ENCODE results near the gene GAB1. TPM values are rescaled to one million over a fixed set of nuclear protein-coding genes. Genes with fewer than 3 reads are reported as not detected.

The GAB1 gene
- total RNA-seq, 1 donor = 20.6 TPM

DNA sequence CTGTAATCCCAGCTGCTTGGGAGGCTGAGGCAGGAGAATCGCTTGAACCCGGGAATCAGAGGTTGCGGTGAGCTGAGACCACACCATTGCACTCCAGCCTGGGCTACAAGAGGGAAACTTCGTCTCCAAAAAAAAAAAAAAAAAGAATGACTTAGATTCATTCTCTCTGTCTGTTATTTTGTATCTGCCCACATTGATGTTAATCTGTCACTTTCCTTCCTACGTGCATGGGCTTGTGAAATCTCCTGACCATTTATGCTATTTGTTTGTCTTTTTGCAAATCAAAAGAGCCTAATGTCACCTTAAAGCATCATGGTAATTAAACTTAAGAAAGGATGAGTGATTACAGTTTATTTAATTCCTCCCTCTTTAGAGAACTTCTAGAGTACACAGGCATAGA lies 27.4 kb downstream of the GAB1 start:
- H3K27ac ChIP-seq (ENCODE audit: low read depth, low read length) = no peak overlapping the region
- TF ChIP-seq, protein P1, sequence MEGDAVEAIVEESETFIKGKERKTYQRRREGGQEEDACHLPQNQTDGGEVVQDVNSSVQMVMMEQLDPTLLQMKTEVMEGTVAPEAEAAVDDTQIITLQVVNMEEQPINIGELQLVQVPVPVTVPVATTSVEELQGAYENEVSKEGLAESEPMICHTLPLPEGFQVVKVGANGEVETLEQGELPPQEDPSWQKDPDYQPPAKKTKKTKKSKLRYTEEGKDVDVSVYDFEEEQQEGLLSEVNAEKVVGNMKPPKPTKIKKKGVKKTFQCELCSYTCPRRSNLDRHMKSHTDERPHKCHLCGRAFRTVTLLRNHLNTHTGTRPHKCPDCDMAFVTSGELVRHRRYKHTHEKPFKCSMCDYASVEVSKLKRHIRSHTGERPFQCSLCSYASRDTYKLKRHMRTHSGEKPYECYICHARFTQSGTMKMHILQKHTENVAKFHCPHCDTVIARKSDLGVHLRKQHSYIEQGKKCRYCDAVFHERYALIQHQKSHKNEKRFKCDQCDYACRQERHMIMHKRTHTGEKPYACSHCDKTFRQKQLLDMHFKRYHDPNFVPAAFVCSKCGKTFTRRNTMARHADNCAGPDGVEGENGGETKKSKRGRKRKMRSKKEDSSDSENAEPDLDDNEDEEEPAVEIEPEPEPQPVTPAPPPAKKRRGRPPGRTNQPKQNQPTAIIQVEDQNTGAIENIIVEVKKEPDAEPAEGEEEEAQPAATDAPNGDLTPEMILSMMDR (IDR thresholded peaks at IDR 0.05; ENCODE audit: extremely low read depth, low read depth, low read length) = no peak
- H3K4me1 ChIP-seq (ENCODE audit: insufficient read depth, low read length) = peaks cover 22% of the 10 kb centered on the region
- peaks cover 41% of the 10 kb centered on the region for H3K79me2 ChIP-seq (ENCODE audit: insufficient read depth, low read length)
- H3K4me2 ChIP-seq (ENCODE audit: insufficient read depth, low read length) = no peak overlapping the region
- no peak overlapping the region for H3K4me3 ChIP-seq (ENCODE audit: insufficient read depth, low read length)
- no peak overlapping the region for H2AFZ ChIP-seq (ENCODE audit: low read length)
- no peaks in the 10 kb centered on the region for H3K27me3 ChIP-seq (ENCODE audit: insufficient read depth, low read length)
- no peak for DNase-seq (ENCODE audit: insufficient read length, low spot score, missing footprints)
- H3K36me3 ChIP-seq (ENCODE audit: insufficient read depth, low read length) = no peaks in the 10 kb centered on the region
- no peaks in the 10 kb centered on the region for H3K9me3 ChIP-seq (ENCODE audit: low read depth, low read length)
- no peaks in the 10 kb centered on the region for H4K20me1 ChIP-seq (ENCODE audit: insufficient read depth, low read length)

DNA sequence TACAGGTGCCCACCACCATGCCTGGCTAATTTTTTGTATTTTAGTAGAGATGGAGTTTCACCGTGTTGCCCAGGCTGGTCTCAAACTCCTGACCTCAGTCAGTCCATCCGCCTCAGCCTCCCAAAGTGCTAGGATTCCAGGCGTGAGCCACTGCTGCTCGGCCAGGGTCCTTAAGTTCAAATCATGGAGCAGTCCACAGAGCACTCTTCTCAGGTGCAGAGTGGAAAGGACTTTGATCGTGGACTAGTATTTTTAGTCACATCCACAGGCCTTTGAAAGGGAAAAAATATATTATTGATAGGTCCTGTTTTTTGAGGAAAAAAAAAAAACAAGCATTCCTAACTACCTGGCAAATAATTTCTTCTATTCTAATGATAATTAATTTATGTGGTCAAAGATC lies 31.2 kb downstream of the GAB1 start:
- H3K27ac ChIP-seq (ENCODE audit: low read depth, low read length) = no peak overlapping the region
- no peaks in the 10 kb centered on the region for H3K9me3 ChIP-seq (ENCODE audit: low read depth, low read length)
- H4K20me1 ChIP-seq (ENCODE audit: insufficient read depth, low read length) = peaks cover 4% of the 10 kb centered on the region
- H3K27me3 ChIP-seq (ENCODE audit: insufficient read depth, low read length) = no peaks in the 10 kb centered on the region
- H3K79me2 ChIP-seq (ENCODE audit: insufficient read depth, low read length) = peaks cover 38% of the 10 kb centered on the region
- TF ChIP-seq, protein P1 (IDR thresholded peaks at IDR 0.05; ENCODE audit: extremely low read depth, low read depth, low read length) = no peak
- no peak for DNase-seq (ENCODE audit: insufficient read length, low spot score, missing footprints)
- H3K36me3 ChIP-seq (ENCODE audit: insufficient read depth, low read length) = no peaks in the 10 kb centered on the region
- H3K4me2 ChIP-seq (ENCODE audit: insufficient read depth, low read length) = no peak overlapping the region
- H3K4me1 ChIP-seq (ENCODE audit: insufficient read depth, low read length) = peaks cover 6% of the 10 kb centered on the region
- H3K4me3 ChIP-seq (ENCODE audit: insufficient read depth, low read length) = no peak overlapping the region
- H2AFZ ChIP-seq (ENCODE audit: low read length) = no peak overlapping the region

DNA sequence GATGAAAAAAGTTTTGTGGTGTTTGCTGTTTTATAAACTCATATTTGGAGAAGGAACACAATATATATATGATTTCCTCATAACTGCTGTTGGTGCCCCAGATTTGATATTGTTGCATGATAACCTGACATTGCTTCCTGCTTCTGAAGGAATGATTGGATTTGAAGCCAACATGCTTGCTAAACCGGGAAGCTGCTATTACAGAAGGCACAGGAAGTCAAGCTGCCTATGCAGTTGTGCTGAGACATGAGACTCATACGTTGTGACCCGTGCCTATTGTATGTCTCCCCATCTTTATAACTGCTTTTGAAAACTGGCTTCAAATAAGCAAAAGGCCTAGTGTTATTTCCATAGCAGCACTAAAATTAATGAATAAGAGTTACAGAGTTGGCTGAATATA lies 32.9 kb downstream of the GAB1 start:
- peaks cover 4% of the 10 kb centered on the region for H4K20me1 ChIP-seq (ENCODE audit: insufficient read depth, low read length)
- H2AFZ ChIP-seq (ENCODE audit: low read length) = no peak overlapping the region
- no peak overlapping the region for H3K4me3 ChIP-seq (ENCODE audit: insufficient read depth, low read length)
- no peak overlapping the region for H3K27ac ChIP-seq (ENCODE audit: low read depth, low read length)
- peaks cover 8% of the 10 kb centered on the region for H3K4me1 ChIP-seq (ENCODE audit: insufficient read depth, low read length)
- no peaks in the 10 kb centered on the region for H3K36me3 ChIP-seq (ENCODE audit: insufficient read depth, low read length)
- peaks cover 34% of the 10 kb centered on the region for H3K79me2 ChIP-seq (ENCODE audit: insufficient read depth, low read length)
- DNase-seq (ENCODE audit: insufficient read length, low spot score, missing footprints) = no peak
- no peaks in the 10 kb centered on the region for H3K9me3 ChIP-seq (ENCODE audit: low read depth, low read length)
- H3K4me2 ChIP-seq (ENCODE audit: insufficient read depth, low read length) = no peak overlapping the region
- no peaks in the 10 kb centered on the region for H3K27me3 ChIP-seq (ENCODE audit: insufficient read depth, low read length)
- TF ChIP-seq, protein P1 (IDR thresholded peaks at IDR 0.05; ENCODE audit: extremely low read depth, low read depth, low read length) = no peak

DNA sequence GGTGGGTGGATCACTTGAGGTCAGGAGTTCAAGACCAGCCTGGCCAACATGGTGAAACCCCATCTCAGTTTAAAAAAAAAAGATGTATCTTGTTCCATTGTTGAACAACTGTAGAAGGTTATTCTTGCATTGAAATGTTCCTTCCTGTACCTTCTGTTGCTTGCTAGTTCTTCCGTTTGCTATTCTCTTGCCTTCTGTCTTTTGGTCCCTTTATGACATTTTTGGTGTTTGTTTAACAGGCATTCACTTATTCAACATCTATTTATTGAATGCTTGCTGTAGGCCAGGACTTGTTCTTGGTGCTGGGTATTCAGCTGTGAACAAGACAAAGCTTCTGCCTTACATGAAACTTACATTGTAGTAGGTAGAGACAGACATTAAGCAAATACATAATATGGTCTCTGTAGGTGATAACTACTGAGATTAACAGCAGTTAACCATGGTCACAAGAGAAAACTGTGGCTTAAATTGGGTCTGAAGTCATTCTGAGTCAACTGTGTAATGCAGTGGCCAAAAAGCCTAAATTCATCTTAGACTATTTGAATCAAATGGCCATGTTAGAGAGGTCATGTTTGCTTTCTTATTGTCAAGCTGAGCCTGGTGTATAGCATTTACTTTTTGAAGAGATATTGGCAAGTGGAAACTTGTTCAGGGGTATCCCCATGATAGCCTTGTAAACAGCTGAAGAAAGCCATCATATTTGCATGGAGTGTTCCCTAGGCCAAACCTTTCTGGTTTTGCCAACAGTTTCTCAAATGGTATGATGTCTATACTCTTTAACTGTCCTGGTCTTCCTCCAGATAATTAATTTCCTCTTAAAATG lies 35.6 kb downstream of the GAB1 start:
- H3K27me3 ChIP-seq (ENCODE audit: insufficient read depth, low read length) = no peaks in the 10 kb centered on the region
- DNase-seq (ENCODE audit: insufficient read length, low spot score, missing footprints) = no peak
- H3K4me1 ChIP-seq (ENCODE audit: insufficient read depth, low read length) = peaks cover 17% of the 10 kb centered on the region
- H3K9me3 ChIP-seq (ENCODE audit: low read depth, low read length) = no peaks in the 10 kb centered on the region
- no peak overlapping the region for H3K4me3 ChIP-seq (ENCODE audit: insufficient read depth, low read length)
- H3K36me3 ChIP-seq (ENCODE audit: insufficient read depth, low read length) = no peaks in the 10 kb centered on the region
- no peak overlapping the region for H3K4me2 ChIP-seq (ENCODE audit: insufficient read depth, low read length)
- peaks cover 9% of the 10 kb centered on the region for H4K20me1 ChIP-seq (ENCODE audit: insufficient read depth, low read length)
- TF ChIP-seq, protein P1 (IDR thresholded peaks at IDR 0.05; ENCODE audit: extremely low read depth, low read depth, low read length) = no peak
- H3K27ac ChIP-seq (ENCODE audit: low read depth, low read length) = no peak overlapping the region
- H2AFZ ChIP-seq (ENCODE audit: low read length) = no peak overlapping the region
- H3K79me2 ChIP-seq (ENCODE audit: insufficient read depth, low read length) = peaks cover 35% of the 10 kb centered on the region
